ENCODE measurements around the gene NAV1. TPM values are rescaled to one million over a fixed set of nuclear protein-coding genes. Genes with fewer than 3 reads are reported as not detected.
"Not testable (repeated sequence)": the region's sequence is repeated elsewhere in the genome, so short reads cannot be mapped to it uniquely, and the experiment has no call there.

Gene NAV1
- total and polyA plus RNA-seq, 12 donors: 3.0 to 21.9 (median 12.8) TPM

DNA sequence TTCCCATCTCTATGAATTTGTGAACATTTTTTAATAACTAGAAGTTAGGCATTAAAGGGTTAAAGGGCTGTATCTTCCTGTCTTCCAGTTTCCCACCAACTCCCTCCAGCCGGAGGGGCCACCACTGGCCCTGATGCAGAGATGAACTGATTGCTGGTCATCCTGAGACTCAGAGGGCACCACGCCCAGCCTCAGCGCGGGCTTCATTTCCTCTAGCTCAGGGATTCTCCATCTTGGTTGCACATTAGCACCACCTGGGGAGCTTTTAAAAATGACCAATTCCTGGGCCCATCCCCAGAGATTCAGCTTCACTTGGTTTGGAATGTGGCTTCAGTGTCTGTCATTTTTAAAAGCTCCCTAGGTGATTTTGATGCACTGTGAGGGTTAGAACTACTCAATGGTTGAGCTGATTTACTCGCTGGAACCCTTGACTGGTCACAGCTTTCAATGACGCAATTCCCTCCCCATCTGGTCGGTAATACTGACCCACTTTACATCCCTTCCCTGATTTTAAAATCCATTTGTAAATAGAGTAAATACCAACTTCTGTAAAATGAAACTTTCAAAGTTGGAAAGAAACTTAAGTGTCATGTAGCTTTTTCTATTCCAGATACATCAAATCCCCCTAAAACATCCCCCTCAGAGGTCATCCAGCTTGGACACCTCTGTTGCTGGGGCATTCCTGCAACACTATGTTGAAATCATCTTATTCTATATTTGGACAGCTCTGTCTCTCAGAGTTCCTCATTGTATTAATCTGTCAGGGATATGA is 5.1 kb downstream of the NAV1 start:
- peak in 1 of 7 donors; percentile 43 for DNase-seq
- Histone ChIP-seq H3K9me3 (replicated peaks in 1 of 3) (no peaks in the 10 kb centered on the region), H3K36me3 (replicated peaks in 1 of 2) (no peaks in the 10 kb centered on the region), H3K27ac (no peak overlapping the region), H3K27me3 (peaks cover 4% of the 10 kb centered on the region), H3K4me3 (no peak overlapping the region), H3K4me1 (replicated peaks in 1 of 2) (peaks cover 0 to 24% of the 10 kb centered on the region in 2 donors)
- intact Hi-C loops (cut with DNase I): no loop called here
- no peak for TF ChIP-seq POLR2A (IDR thresholded peaks at IDR 0.05)
- 64 to 76% (median 70%) methylated on average over 7 of the region's 7 CpGs for WGBS, 4 donors

DNA sequence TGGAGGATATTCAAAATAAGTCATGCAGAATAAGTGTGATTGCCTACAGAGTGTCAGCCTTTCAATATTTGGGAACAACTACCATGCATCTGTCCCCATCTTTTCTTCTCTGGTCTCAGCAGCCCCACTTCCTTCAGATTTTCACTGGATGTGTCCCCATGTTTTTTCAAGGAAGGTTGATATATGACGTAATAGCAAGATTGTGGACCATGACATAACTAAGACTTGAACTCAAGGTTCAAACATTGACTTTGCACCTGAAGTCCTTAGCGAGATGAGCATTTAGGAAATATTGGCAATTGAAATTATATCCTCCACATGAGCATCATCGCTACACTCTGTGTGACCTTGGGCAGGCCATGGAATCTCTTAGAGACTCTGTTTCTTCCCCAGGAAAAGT is 5.8 kb downstream of the NAV1 start:
- intact Hi-C loops (cut with DNase I): no loop called here
- H3K4me3 ChIP-seq: no peak overlapping the region
- DNase-seq: no peak
- H3K27me3 ChIP-seq: peaks cover 1% of the 10 kb centered on the region
- 83 to 92% (median 84%) methylated on average over 3 of the region's 3 CpGs for WGBS, 4 donors
- no peak overlapping the region for H3K27ac ChIP-seq
- TF ChIP-seq, protein P1, sequence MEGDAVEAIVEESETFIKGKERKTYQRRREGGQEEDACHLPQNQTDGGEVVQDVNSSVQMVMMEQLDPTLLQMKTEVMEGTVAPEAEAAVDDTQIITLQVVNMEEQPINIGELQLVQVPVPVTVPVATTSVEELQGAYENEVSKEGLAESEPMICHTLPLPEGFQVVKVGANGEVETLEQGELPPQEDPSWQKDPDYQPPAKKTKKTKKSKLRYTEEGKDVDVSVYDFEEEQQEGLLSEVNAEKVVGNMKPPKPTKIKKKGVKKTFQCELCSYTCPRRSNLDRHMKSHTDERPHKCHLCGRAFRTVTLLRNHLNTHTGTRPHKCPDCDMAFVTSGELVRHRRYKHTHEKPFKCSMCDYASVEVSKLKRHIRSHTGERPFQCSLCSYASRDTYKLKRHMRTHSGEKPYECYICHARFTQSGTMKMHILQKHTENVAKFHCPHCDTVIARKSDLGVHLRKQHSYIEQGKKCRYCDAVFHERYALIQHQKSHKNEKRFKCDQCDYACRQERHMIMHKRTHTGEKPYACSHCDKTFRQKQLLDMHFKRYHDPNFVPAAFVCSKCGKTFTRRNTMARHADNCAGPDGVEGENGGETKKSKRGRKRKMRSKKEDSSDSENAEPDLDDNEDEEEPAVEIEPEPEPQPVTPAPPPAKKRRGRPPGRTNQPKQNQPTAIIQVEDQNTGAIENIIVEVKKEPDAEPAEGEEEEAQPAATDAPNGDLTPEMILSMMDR (IDR thresholded peaks at IDR 0.05): no peak
- no peak for TF ChIP-seq POLR2A (IDR thresholded peaks at IDR 0.05)
- no peaks in the 10 kb centered on the region for H3K9me3 ChIP-seq (replicated peaks in 1 of 3)
- peaks cover 0 to 24% of the 10 kb centered on the region in 2 donors for H3K4me1 ChIP-seq (replicated peaks in 1 of 2)
- no peaks in the 10 kb centered on the region for H3K36me3 ChIP-seq (replicated peaks in 1 of 2)

DNA sequence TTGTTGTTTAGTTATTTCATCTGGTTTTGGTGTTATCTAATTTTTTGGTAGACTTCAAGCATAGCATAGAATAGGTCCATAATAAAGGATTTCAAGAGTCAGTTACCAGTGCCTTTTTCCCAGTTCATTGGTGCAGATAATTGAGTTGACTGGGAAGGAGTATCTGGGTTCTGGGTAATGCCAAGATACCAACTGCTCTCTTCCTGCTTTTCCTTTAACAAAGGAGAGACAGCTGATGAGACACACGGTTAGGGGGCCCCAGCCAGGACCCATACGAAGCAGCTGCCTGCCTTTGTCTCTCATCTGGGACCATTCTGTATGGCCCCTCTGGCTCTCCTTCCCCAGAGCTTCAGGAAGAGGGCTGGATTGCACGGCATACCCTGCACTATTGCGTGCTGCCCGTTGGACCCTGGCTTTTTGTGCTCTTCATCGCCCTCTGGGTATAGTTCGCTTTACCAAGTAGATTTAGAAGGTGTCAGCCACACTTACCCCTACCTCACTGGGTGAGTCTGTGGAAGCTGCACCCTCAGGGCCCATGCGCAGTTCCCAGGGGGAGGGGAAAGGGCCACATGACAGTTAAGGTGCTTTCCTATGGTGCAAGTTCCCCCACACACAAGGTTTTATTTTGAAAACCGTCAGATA is 7.0 kb downstream of the NAV1 start:
- no peak for TF ChIP-seq POLR2A (IDR thresholded peaks at IDR 0.05)
- TF ChIP-seq, protein P1 (IDR thresholded peaks at IDR 0.05): no peak
- intact Hi-C loops (cut with DNase I): no loop called here
- H3K9me3 ChIP-seq (replicated peaks in 1 of 3): no peaks in the 10 kb centered on the region
- peak in 1 of 7 donors; percentile 30 for DNase-seq
- no peak overlapping the region for H3K4me3 ChIP-seq
- H3K27ac ChIP-seq: no peak overlapping the region
- H3K4me1 ChIP-seq (replicated peaks in 1 of 2): peaks cover 0 to 21% of the 10 kb centered on the region in 2 donors
- no peaks in the 10 kb centered on the region for H3K27me3 ChIP-seq
- H3K36me3 ChIP-seq (replicated peaks in 1 of 2): no peaks in the 10 kb centered on the region
- WGBS, 4 donors: 51 to 65% (median 60%) methylated on average over 9 of the region's 9 CpGs

DNA sequence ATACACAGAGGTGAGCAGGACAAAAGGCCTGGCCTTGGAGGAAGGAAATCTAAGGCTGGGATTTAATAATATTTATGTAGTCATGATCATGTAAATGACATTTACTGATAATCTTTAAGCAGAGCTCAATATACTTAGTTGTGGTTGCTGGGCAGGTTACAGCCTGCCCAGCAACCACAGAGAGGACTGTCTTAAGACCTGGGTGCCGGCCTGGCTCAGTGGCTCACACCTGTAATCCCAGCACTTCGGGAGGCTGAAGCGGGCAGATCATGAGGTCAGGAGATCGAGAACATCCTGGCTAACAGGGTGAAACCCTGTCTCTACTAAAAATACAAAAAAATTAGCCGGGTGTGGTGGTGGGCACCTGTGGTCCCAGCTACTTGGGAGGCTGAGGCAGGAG is 10.6 kb downstream of the NAV1 start:
- H3K4me1 ChIP-seq (replicated peaks in 1 of 2); intact Hi-C loops (cut with DNase I); H3K36me3 ChIP-seq (replicated peaks in 1 of 2); H3K9me3 ChIP-seq (replicated peaks in 1 of 3); H3K27me3 ChIP-seq; H3K4me3 ChIP-seq; H3K27ac ChIP-seq: not testable (repeated sequence)
- 94 to 97% (median 94%) methylated on average over 5 of the region's 5 CpGs for WGBS, 4 donors
- DNase-seq: peak in 1 of 7 donors; percentile 40

DNA sequence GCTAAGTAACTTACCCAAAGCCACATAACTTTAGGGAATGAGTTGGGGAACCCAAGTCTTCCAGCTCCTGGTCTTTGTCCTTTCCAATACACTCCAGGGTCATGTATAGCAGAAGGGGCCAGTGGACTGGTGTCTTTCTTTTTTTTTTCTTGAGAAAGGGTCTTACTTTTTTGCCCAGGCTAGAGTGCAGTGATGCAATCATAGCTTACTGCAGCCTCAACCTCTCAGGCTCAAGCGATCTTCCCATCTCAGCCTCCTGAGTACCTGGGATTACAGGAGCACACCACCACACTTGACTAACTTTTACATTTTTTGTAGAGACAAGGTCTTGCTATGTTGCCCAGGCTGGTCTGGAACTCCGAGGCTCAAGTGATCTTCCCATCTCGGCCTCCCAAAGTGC is 12.2 kb downstream of the NAV1 start:
- H3K27me3 ChIP-seq: no peaks in the 10 kb centered on the region
- intact Hi-C loops (cut with DNase I): no loop called here
- H3K36me3 ChIP-seq (replicated peaks in 1 of 2): no peaks in the 10 kb centered on the region
- no peak for DNase-seq
- no peak overlapping the region for H3K4me3 ChIP-seq
- no peaks in the 10 kb centered on the region for H3K9me3 ChIP-seq (replicated peaks in 1 of 3)
- TF ChIP-seq, protein P1 (IDR thresholded peaks at IDR 0.05): no peak
- H3K4me1 ChIP-seq (replicated peaks in 1 of 2): peaks cover 0 to 10% of the 10 kb centered on the region in 2 donors
- 86 to 96% (median 89%) methylated on average over 3 of the region's 3 CpGs for WGBS, 4 donors
- peak overlapping the region in 1 of 5 donors; percentile 14 for H3K27ac ChIP-seq
